ENCODE measurements around the gene RARRES2. TPM values are rescaled to one million over a fixed set of nuclear protein-coding genes. Genes with fewer than 3 reads are reported as not detected.

RARRES2 gene
- total RNA-seq = 100 to 1,000 TPM; 143 to 193 (median 173) TPM

GRCh38 chr7:150341263-150342120, at the start of gene RARRES2:
Gene RARRES2 (minus strand): TSS chr7:150341629. CDS start chr7:150340609, 1,020 bp downstream.
- Histone ChIP-seq H3K4me3 (peak within 1 kb of the TSS; percentile 59 to 79 (median 68)), H3K27ac (replicated peaks in 1 of 4) (peak within 1 kb of the TSS; percentile 82 to 93 (median 88)), H3K27me3 (peaks cover 0 to 11% (median 2%) of the 10 kb centered on the region in 4 donors), H3K36me3 (peaks cover 0 to 16% (median 5%) of the 10 kb centered on the region in 4 donors), H3K9me3 (peaks cover 0 to 2% (median 0%) of the 10 kb centered on the region in 4 donors), H3K4me1 (peaks cover 26 to 58% (median 57%) of the 10 kb centered on the region in 4 donors)
- WGBS = 16% methylated on average over 46 of the region's 49 CpGs
- no peak for DNase-seq (ENCODE audit: extremely low spot score)
- intact Hi-C loops (cut with DNase I) = loop anchor here (2.0 kb wide), 1 partner anchor 27 kb away; the partner anchor contains the start of gene REPIN1
- TF ChIP-seq EP300 (IDR thresholded peaks at IDR 0.05) = no peak
- TF ChIP-seq CTCF (IDR thresholded peaks at IDR 0.05) = no peak
- peak in 1 of 2 donors; percentile 72 for TF ChIP-seq POLR2AphosphoS5 (IDR thresholded peaks at IDR 0.05)

GRCh38 chr7:150390205-150390604, 48.8 kb upstream of the RARRES2 start:
- Histone ChIP-seq H3K27me3 (no peaks in the 10 kb centered on the region), H3K4me1 (peaks cover 6 to 51% (median 37%) of the 10 kb centered on the region in 4 donors), H3K4me3 (no peak overlapping the region), H3K36me3 (peaks cover 0 to 11% (median 2%) of the 10 kb centered on the region in 4 donors), H3K9me3 (no peaks in the 10 kb centered on the region), H3K27ac (replicated peaks in 1 of 4) (no peak overlapping the region)
- WGBS = 91% methylated on average over 7 of the region's 7 CpGs
- no peak for DNase-seq (ENCODE audit: extremely low spot score)
- intact Hi-C loops (cut with DNase I) = no loop called here
- no peak for TF ChIP-seq CTCF (IDR thresholded peaks at IDR 0.05)

GRCh38 chr7:150389532-150389816, 48.0 kb upstream of the RARRES2 start:
- H3K27ac ChIP-seq (replicated peaks in 1 of 4) = peak overlapping the region; percentile 67 to 69 (median 68)
- intact Hi-C loops (cut with DNase I) = no loop called here
- WGBS = 80% methylated on average over 5 of the region's 5 CpGs
- TF ChIP-seq POLR2A (IDR thresholded peaks at IDR 0.05; ENCODE audit: low read depth) (no peak), EP300 (IDR thresholded peaks at IDR 0.05) (no peak), POLR2AphosphoS5 (IDR thresholded peaks at IDR 0.05) (no peak), CTCF (IDR thresholded peaks at IDR 0.05) (no peak)
- no peak for DNase-seq (ENCODE audit: extremely low spot score)
- H3K9me3 ChIP-seq = no peaks in the 10 kb centered on the region
- H3K4me1 ChIP-seq = peaks cover 6 to 52% (median 44%) of the 10 kb centered on the region in 4 donors
- H3K27me3 ChIP-seq = no peaks in the 10 kb centered on the region
- peaks cover 0 to 11% (median 2%) of the 10 kb centered on the region in 4 donors for H3K36me3 ChIP-seq
- H3K4me3 ChIP-seq = no peak overlapping the region

GRCh38 chr7:150388709-150389531, 47.5 kb upstream of the RARRES2 start:
- H3K27ac ChIP-seq (replicated peaks in 1 of 4) = peak overlapping the region; percentile 67 to 69 (median 68)
- DNase-seq (ENCODE audit: extremely low spot score) = no peak

More at GRCh38 chr7:150388709-150389531, 47.5 kb upstream of the RARRES2 start:
- no peaks in the 10 kb centered on the region for H3K9me3 ChIP-seq
- intact Hi-C loops (cut with DNase I) = no loop called here
- TF ChIP-seq EP300 (IDR thresholded peaks at IDR 0.05) = no peak
- TF ChIP-seq CTCF (IDR thresholded peaks at IDR 0.05) = peak; percentile 77 to 88 (median 87)
- TF ChIP-seq POLR2A (IDR thresholded peaks at IDR 0.05; ENCODE audit: low read depth) = no peak
- peak; percentile 70 to 71 for TF ChIP-seq POLR2AphosphoS5 (IDR thresholded peaks at IDR 0.05)
- H3K27me3 ChIP-seq = no peaks in the 10 kb centered on the region
- no peak overlapping the region for H3K4me3 ChIP-seq
- WGBS = 66% methylated on average over 15 of the region's 20 CpGs
- peaks cover 0 to 11% (median 2%) of the 10 kb centered on the region in 4 donors for H3K36me3 ChIP-seq
- peaks cover 6 to 52% (median 44%) of the 10 kb centered on the region in 4 donors for H3K4me1 ChIP-seq

All from esophagus muscularis mucosa (tissue), 4 donors.